Stimulated activated memory B cell treated with anti-CD40 and anti-IgM and Interleukin-4, amounts not matched to agents 10 μg/mL and 1 μg/mL and 100 μg/mL, for 72 hours (primary cell): Measurements from ENCODE around the gene FATE1.
"Not testable (repeated sequence)": the region's sequence is repeated elsewhere in the genome, so short reads cannot be mapped to it uniquely, and the experiment has no call there.

Experiments used
- ATAC-seq: fragments of 150-1000 bp; cut with Tn5 transposase; 2 replicates; pipeline ENCODE4 v1.10.0; 2021
- H3K27ac Mint-ChIP-seq: one replicate; pipeline ENCODE4 v1.8.0; 2022; ENCODE audit warnings: mild to moderate bottlenecking, mixed read lengths
- H3K27me3 Mint-ChIP-seq: one replicate; pipeline ENCODE4 v1.8.0; 2022; ENCODE audit warnings: mixed read lengths
- H3K36me3 Mint-ChIP-seq: one replicate; pipeline ENCODE4 v1.8.0; 2022; ENCODE audit warnings: mixed read lengths
- H3K4me1 Mint-ChIP-seq: one replicate; pipeline ENCODE4 v1.8.0; 2022; ENCODE audit warnings: mixed read lengths
- H3K4me3 Mint-ChIP-seq: one replicate; pipeline ENCODE4 v1.8.0; 2022; ENCODE audit warnings: mild to moderate bottlenecking, moderate library complexity, mixed read lengths
- H3K9me3 Mint-ChIP-seq: one replicate; pipeline ENCODE4 v1.8.0; 2022; ENCODE audit warnings: mixed read lengths

The FATE1 gene, protein sequence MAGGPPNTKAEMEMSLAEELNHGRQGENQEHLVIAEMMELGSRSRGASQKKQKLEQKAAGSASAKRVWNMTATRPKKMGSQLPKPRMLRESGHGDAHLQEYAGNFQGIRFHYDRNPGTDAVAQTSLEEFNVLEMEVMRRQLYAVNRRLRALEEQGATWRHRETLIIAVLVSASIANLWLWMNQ

DNA sequence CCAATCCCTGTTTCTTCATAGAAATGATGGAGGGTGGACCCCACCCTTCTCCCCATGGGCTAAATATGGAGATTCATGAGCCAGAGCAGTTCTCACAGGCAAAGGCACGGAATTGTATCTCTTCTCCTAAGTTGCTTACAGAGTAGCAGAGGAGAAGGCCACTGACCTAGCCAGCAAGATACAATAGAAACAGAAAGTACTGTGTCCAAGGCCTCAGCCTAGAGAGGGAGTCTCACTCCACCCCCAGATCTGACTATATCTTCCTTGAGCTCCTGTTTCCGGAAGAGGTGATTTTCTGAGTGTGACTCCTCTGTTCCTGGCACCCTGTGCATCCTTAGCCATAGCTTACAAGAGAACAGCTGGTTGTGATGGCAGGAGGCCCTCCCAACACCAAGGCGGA lies at the start of gene FATE1:
Gene FATE1, plus strand, starts transcription at position 284 of the 400 bp plus-strand sequence. Its CDS starts 85 bp downstream, at position 369.
- H3K9me3 Mint-ChIP-seq: no peaks in the 10 kb centered on the region
- no peak within 1 kb of the TSS for H3K27ac Mint-ChIP-seq
- ATAC-seq: no peak
- no peaks in the 10 kb centered on the region for H3K36me3 Mint-ChIP-seq
- H3K4me1 Mint-ChIP-seq: no peaks in the 10 kb centered on the region
- no peak within 1 kb of the TSS for H3K4me3 Mint-ChIP-seq
- H3K27me3 Mint-ChIP-seq: no peaks in the 10 kb centered on the region

DNA sequence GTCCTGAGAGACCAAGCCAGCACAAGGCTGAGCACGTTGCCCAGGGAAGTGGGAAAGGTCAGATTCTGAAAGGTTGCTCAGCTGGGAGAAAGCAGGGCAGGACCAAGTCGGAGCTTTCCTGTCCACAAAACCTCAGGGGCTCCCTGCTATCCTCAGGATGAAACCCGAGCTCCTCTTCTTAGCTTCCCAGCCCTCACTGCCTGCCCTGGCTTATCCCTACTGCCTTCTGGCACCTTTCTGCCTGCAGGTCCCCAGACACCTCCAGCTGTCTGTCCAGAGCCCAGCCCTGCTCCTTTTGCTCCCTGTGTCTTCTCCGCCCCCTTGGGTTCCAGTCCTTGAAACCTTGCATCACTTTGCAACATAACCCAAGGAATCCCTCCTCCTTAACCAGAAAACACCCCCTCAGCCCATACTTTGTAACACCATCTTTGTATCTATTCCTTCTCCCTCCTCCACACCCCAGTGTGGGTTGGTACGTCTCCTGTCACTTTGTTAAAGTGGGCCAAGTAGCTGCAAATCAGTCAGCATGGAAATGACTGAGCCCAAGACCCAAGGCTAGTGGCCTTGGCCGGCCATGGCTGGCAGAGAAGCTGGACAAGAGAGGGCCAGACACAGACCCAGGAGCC lies 40.6 kb upstream of the FATE1 start:
- H3K27ac Mint-ChIP-seq: no peak overlapping the region
- H3K4me3 Mint-ChIP-seq: no peak overlapping the region
- H3K9me3 Mint-ChIP-seq: no peaks in the 10 kb centered on the region
- H3K36me3 Mint-ChIP-seq: no peaks in the 10 kb centered on the region
- ATAC-seq: no peak
- no peaks in the 10 kb centered on the region for H3K4me1 Mint-ChIP-seq
- H3K27me3 Mint-ChIP-seq: peaks cover 12% of the 10 kb centered on the region

DNA sequence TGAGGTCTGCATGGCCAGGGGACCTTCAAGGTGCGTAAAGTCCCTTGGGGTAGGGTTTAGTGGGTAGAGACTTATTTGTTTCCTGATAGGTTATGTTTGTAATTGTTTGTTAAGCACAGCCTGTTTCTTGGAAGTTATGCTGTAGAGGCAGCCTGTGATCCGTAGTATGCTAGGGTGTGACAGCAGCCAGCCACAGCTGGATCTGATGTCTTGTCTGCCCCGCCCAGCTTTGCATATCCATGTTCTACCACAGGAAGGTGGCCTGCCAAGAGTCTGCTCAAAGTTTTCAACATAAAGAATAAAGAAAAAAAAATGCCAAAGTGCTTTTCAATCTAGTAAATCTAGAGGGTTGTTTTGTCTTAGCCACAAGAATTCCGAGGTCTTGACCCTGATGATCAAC lies 39.6 kb upstream of the FATE1 start:
- Mint-ChIP-seq H3K36me3 (no peaks in the 10 kb centered on the region), H3K4me3 (no peak overlapping the region), H3K9me3 (no peaks in the 10 kb centered on the region), H3K27ac (no peak overlapping the region), H3K4me1 (no peaks in the 10 kb centered on the region), H3K27me3 (peaks cover 14% of the 10 kb centered on the region)
- ATAC-seq: no peak

DNA sequence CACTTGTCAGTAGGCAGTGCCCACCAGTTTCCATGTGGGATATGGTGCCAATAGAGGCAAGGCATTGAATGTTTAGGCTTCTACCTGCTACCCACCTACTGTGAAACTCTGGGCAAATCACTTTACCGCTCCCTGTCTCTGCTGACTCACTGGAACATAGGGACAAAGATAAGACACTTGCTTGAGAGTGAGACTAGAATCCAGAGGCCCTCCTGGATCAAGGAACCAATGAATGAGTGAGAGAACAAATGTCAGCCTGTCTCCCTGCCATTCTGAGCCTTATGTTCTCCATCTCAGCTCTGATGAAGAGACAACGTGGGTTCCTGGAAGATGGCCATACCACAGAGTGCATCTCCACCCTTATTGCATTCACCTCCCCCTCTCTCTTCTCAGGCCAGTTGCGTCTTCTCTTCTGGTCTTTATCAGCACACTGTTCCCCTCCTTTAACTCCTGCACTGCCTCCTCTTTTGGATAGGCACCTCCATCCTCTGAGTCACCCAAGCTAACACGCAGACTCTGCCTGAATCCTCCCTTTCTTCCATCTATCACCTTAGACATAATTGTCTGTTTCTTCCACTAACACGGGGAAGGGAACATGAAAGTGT lies 35.9 kb upstream of the FATE1 start:
- H3K9me3 Mint-ChIP-seq: no peaks in the 10 kb centered on the region
- peaks cover 38% of the 10 kb centered on the region for H3K27me3 Mint-ChIP-seq
- ATAC-seq: no peak
- H3K36me3 Mint-ChIP-seq: no peaks in the 10 kb centered on the region
- H3K4me1 Mint-ChIP-seq: no peaks in the 10 kb centered on the region
- no peak overlapping the region for H3K4me3 Mint-ChIP-seq
- H3K27ac Mint-ChIP-seq: no peak overlapping the region

DNA sequence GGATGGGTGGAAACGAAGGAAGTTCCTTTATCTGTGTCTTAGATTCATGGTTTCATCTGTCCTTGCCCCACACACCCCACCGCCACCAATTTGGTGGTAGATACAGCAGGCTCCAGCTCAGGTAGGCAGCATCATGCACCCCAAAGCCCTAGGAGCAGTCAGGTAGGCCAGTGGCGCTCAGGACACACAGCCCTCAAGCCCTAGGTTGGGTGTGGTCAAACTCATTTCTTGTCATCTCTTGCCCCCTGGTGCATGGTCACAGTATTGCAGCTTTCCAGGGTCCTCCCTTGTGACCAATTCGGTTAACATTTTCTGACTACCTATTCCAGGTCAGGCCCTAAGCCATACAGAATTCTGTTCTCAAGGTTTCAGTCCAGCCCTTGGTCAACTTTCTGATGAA lies 35.0 kb upstream of the FATE1 start:
- Mint-ChIP-seq H3K27me3 (peaks cover 38% of the 10 kb centered on the region), H3K27ac (no peak overlapping the region), H3K4me1 (no peaks in the 10 kb centered on the region), H3K4me3 (no peak overlapping the region), H3K36me3 (no peaks in the 10 kb centered on the region), H3K9me3 (no peaks in the 10 kb centered on the region)
- no peak for ATAC-seq

DNA sequence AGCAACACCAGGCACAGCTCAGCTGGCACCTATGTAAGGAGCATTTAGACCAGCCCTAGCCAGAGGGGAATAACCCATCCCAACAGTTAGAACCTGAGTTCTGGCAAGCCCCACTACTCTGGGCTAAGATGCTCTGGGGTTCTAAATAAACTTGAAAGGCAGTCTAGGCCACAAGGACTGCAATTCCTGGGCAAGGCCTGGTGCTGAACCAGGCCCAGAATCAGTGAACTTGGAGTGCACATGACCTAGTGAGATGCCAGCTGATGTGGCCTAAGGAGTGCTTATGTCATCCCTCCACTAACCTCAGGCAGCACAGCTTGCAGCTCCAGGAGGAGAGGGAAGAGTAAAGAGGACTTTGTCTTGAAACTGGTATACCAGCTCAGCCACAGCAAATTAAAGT lies 28.2 kb upstream of the FATE1 start:
- Mint-ChIP-seq H3K36me3 (no peaks in the 10 kb centered on the region), H3K4me3 (no peak overlapping the region), H3K27ac (no peak overlapping the region), H3K9me3 (no peaks in the 10 kb centered on the region), H3K4me1 (no peaks in the 10 kb centered on the region), H3K27me3 (peaks cover 10% of the 10 kb centered on the region)
- no peak for ATAC-seq

DNA sequence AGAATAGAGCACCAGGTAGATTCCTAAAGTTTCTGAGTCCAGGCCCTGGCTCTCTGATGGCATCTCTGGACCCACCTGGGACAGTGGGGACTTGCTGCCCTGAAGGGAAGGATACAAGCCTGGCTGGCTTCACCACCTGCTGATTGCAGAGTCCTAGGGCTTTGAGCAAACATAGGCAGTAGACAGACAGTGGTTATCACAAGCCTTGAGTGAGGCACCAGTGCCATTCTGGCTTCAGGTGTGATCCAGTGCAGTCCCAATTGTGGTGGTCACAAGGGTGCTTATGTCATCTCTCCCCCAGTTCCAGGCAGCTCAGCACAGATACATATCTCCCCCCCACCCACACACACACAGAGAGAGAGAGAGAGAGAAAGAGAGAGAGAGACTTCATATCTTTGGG lies 27.1 kb upstream of the FATE1 start:
- no peaks in the 10 kb centered on the region for H3K27me3 Mint-ChIP-seq
- no peaks in the 10 kb centered on the region for H3K9me3 Mint-ChIP-seq
- ATAC-seq: no peak
- no peaks in the 10 kb centered on the region for H3K36me3 Mint-ChIP-seq
- H3K4me1 Mint-ChIP-seq: no peaks in the 10 kb centered on the region
- no peak overlapping the region for H3K27ac Mint-ChIP-seq
- H3K4me3 Mint-ChIP-seq: no peak overlapping the region

DNA sequence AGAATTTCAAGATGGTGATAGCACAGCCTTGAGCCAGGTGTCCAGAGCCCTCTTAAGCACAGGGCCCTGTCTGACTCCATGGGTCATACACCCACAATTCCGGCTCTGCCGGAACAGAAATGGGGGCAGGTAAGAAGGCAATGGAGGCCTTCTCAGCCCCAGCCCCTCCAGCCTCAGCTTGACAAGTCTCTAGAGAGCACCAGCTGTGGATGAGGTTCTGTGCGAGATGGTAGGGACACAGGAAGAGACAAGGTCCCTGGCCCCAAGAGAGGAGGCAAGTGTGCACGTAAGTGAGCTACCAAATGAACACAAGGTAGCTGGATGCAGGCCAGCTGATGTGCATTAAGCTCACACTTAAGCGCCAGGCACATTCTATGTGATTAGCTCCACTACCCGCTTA lies 23.0 kb upstream of the FATE1 start:
- H3K27ac Mint-ChIP-seq: no peak overlapping the region
- H3K4me3 Mint-ChIP-seq: no peak overlapping the region
- peaks cover 14% of the 10 kb centered on the region for H3K27me3 Mint-ChIP-seq
- no peaks in the 10 kb centered on the region for H3K9me3 Mint-ChIP-seq
- no peak for ATAC-seq
- H3K4me1 Mint-ChIP-seq: no peaks in the 10 kb centered on the region
- H3K36me3 Mint-ChIP-seq: no peaks in the 10 kb centered on the region

DNA sequence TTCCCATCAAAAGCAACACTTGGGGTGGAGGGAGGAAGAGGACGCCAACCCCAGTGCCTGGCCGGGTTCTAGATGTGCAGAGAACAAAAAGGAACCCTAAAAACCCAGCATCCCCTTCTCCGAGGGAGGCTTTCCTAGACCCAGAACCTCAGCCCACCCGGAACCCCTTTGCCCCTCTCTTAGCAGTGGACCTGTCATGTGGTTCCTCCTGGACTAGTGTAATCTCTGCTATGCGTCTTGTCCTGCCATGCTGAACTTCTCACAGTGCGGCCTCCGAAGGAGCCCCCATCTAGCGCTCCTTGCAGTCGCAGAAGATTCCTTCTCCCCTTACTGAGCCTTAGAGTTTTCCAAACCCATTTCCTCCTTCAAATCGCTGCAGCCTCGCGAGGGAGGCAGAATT lies 21.7 kb upstream of the FATE1 start:
- H3K4me3 Mint-ChIP-seq: no peak overlapping the region
- no peak overlapping the region for H3K27ac Mint-ChIP-seq

DNA sequence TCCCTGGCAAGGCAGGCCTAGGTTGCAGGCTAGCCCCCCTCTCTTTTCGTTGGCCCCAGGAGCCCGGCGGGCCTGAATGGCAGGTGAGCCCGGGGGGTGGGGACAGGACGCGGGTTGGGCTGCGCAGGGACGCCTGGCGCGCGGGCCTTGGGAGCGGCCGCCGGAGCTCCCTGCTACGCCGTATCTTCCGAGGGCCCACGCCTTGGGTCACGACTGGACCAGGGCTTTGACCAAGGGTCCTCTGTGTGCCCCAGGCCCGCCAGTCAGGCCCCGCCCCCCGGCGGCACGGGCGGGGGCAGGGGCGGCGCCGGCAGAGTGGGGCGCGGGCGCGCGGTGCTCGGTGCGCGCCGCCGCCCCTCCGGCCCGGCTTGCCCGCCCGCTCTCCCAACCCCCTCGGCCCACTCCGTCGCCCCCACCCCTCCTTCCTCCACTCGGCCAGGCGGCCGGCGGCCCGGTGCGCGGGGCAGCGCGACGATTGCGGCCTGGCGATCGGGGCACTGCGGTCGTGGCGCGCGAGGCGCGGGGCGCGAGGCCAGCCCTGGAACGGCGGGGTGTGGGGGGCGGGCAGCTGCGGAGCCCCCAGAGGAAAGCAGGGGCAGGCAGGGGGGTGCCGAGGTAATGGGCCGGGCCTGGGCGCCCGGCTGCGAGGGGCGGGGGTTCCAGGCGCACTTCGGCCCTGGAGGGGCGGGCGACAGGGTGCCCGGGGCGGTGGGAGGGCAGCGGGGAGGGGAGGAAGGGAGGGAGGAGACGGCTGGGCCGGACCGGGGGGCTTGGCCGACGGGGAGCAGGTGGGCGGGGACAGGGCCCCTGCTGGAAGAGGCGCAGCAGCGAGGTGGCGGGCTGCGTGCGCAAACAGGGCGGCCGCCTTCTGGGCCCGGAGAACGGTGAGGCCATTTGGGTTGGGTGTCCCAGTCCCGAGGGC lies 20.9 kb upstream of the FATE1 start, which contains the start of gene PRRG3:
Gene PRRG3, plus strand, starts transcription at position 798 of the 922 bp plus-strand sequence. CDS start 3,357 bp downstream, outside the sequence.
- peaks cover 14% of the 10 kb centered on the region for H3K27me3 Mint-ChIP-seq
- H3K36me3 Mint-ChIP-seq: no peaks in the 10 kb centered on the region
- no peaks in the 10 kb centered on the region for H3K4me1 Mint-ChIP-seq
- no peaks in the 10 kb centered on the region for H3K9me3 Mint-ChIP-seq
- ATAC-seq: no peak
- no peak within 1 kb of the TSS for H3K4me3 Mint-ChIP-seq
- no peak within 1 kb of the TSS for H3K27ac Mint-ChIP-seq

More for the DNA sequence above, 21.7 kb upstream of the FATE1 start:
- no peaks in the 10 kb centered on the region for H3K4me1 Mint-ChIP-seq
- H3K36me3 Mint-ChIP-seq: no peaks in the 10 kb centered on the region
- ATAC-seq: no peak
- peaks cover 14% of the 10 kb centered on the region for H3K27me3 Mint-ChIP-seq
- H3K9me3 Mint-ChIP-seq: no peaks in the 10 kb centered on the region

DNA sequence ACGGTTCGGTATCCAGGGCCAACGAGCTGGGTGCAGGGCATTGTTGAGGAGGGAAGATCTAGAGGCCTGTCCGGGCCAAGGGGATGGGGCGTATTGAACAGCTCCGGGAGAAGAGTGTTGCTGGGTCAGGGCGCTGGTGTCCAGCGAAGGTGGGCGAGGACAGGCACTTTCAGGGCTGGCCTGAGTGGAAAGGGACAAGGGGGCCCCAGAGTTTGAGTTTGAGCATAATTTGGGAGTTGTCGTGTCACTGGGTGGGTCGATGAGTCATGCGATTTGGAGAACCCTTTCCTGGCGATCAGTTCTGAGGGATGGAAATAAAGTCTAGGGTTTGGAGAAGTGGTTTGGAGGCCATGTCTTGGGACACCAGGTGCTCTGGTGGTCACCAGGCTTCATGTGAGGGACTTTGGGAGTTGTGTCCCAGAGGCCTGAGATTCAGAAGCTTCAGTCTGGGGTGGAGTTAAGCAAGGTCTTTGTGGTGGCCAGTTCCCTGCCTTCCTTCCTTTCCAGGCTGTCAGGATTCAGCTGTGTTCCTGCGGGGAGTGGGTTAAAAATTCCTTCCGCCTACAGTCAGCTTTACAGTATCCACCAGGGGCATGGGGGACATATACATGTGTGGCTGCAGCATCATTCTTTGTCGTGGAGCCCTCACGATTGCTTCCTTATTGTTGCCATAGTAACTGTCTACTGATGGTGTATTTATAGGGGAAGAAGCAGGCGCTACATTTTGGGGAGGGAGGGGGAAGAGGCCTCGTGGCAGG lies 20.1 kb upstream of the FATE1 start:
- Mint-ChIP-seq H3K4me3 (no peak overlapping the region), H3K9me3 (no peaks in the 10 kb centered on the region), H3K4me1 (no peaks in the 10 kb centered on the region), H3K27me3 (peaks cover 14% of the 10 kb centered on the region), H3K36me3 (no peaks in the 10 kb centered on the region), H3K27ac (no peak overlapping the region)
- no peak for ATAC-seq

DNA sequence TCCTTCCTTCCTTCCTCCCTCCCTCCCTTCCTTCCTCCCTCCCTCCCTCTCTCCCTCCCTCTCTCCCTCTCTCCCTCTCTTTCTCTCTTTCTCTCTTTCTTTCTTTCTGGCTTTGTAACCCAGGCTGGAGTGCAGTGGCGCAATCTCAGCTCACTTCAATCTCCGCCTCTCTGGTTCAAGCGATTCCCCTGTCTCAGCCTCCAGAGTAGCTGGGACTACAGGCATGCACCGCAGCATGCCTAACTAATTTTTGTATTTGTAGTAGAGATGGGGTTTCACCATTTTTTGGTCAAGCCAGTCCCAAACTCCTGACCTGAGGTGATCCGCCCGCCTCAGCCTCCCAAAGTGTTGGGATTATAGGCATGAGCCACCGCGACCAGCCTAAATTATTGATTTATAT lies 18.8 kb upstream of the FATE1 start:
- H3K4me3 Mint-ChIP-seq, H3K9me3 Mint-ChIP-seq, H3K36me3 Mint-ChIP-seq, ATAC-seq, H3K27ac Mint-ChIP-seq, H3K4me1 Mint-ChIP-seq: not testable (repeated sequence)
- peaks cover 14% of the 10 kb centered on the region for H3K27me3 Mint-ChIP-seq

DNA sequence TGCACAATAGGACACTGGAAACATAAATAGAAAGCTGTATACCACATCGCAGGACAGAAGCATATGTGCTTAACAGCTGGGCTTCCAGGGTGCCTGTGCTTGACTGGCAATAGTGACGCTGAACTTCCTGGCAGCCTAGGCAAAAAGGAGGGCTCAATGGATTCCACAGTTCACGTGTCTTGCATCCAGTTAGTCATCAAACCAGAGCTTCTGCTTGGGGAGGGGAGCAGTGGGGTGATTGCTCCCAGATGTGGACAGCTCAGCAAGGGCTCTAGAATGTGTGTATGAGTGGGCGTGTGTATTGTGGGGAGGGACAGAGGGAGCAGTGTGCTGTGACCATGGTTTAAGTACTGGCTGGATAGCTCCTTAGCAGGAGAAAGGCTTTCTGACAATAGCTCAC lies 18.3 kb upstream of the FATE1 start:
- no peaks in the 10 kb centered on the region for H3K4me1 Mint-ChIP-seq
- no peak overlapping the region for H3K27ac Mint-ChIP-seq
- H3K36me3 Mint-ChIP-seq: no peaks in the 10 kb centered on the region
- ATAC-seq: no peak
- no peaks in the 10 kb centered on the region for H3K9me3 Mint-ChIP-seq
- peaks cover 14% of the 10 kb centered on the region for H3K27me3 Mint-ChIP-seq
- H3K4me3 Mint-ChIP-seq: no peak overlapping the region

DNA sequence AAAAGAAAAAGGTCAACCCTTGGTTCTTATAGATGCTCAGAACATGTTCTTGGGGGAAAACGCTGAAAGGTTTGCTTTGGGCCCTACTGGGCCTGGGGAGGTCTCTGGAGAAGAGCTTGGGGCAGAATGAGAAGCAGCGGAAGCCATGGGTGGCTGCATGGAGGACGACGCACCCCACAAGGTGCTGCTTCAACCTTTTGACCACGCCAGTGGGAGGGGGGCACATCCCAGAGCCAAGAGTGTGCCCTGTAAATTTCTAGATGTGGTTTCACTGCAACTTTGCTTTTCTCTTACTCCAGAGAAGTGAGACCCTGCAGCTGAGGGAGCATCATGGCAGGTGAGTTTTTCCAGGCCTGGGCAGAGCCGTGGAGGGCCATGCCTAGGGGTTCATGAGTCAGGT lies 17.4 kb upstream of the FATE1 start:
- Mint-ChIP-seq H3K4me1 (no peaks in the 10 kb centered on the region), H3K27me3 (peaks cover 14% of the 10 kb centered on the region), H3K27ac (no peak overlapping the region), H3K4me3 (no peak overlapping the region), H3K9me3 (no peaks in the 10 kb centered on the region), H3K36me3 (no peaks in the 10 kb centered on the region)
- no peak for ATAC-seq

DNA sequence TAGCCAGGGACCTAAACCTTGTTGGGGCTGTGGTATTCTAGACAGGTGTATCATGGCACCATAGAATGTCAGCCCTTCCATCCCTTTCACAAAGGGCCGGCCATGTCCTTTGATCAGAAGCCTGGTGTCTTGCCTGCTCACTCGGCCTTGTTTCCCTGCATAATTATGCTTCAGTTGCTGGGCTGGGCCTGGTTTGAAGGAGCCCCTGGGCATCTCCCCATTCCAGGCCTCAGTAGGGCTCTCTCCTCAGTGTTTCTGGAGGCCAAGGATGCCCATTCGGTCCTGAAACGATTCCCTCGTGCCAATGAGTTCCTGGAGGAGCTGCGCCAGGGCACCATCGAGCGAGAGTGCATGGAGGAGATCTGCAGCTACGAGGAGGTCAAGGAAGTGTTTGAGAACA lies 16.1 kb upstream of the FATE1 start:
- no peak for ATAC-seq
- H3K4me3 Mint-ChIP-seq: no peak overlapping the region
- no peaks in the 10 kb centered on the region for H3K36me3 Mint-ChIP-seq
- H3K9me3 Mint-ChIP-seq: no peaks in the 10 kb centered on the region
- H3K4me1 Mint-ChIP-seq: no peaks in the 10 kb centered on the region
- no peak overlapping the region for H3K27ac Mint-ChIP-seq
- H3K27me3 Mint-ChIP-seq: peaks cover 14% of the 10 kb centered on the region
